HG03066 (cell line): ENCODE data around the gene CMYA5.

Source experiments
- ATAC-seq: cut with Tn5 transposase; IDR thresholded peaks from one replicate; pipeline ENCODE4 v1.9.1; 2021; ENCODE audit warnings: low read depth; ENCODE audit not compliant: unreplicated experiment

The CMYA5 gene

DNA sequence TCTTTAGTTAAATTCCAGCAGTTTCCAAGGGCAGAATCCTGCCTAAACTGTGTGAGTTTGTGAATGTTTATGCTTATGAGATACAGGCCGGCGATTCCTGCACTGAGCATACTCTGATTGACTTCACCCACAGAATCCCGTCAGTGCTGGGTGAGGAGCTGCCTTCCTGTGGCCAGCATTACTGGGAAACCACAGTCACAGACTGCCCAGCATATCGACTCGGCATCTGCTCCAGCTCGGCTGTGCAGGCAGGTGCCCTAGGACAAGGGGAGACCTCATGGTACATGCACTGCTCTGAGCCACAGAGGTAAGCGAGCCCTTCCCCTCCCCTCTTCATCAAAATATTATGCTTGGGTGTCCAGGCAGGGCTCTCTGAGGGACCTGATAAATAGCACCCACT lies 103.7 kb downstream of the CMYA5 start:
- ATAC-seq, result no peak

DNA sequence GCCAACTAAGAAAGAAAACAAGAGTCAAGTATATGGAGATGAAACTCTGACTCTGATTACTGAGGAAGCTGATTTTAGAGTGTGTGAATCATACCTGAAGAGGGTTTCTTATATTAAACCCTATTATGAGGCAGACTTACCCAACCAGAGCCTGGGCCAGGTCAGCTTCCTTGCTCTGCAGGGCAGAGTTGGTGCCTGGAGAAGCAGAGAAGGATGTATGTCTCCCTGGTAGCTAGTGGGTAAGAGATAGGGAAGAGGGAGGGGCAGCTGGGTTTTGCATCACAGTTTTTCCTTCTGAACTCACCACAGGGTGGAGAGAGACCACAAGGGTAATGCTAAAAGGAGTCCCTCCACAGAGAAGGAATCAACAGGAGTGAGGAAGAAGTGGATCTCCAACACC lies 104.1 kb downstream of the CMYA5 start:
- no peak for ATAC-seq

DNA sequence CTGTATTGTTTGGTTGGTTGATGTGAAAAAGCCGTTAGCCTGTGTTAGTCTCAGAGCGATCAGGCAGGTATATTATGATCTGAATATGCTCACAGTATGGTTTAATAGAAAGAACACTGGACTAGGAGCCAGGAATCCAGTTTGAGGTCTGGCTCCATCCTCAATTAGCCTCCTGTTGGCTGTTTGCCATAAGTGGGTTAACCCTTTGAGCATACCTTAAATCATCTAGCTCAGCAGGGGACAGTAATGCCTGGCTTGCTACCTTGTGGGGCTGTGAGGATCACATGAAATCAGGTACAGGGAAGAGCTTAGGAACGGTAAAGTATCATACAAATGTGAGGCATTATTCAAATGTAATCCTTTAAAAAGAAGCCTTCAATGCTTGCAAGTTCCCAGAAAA lies 104.7 kb downstream of the CMYA5 start:
- ATAC-seq, result no peak

DNA sequence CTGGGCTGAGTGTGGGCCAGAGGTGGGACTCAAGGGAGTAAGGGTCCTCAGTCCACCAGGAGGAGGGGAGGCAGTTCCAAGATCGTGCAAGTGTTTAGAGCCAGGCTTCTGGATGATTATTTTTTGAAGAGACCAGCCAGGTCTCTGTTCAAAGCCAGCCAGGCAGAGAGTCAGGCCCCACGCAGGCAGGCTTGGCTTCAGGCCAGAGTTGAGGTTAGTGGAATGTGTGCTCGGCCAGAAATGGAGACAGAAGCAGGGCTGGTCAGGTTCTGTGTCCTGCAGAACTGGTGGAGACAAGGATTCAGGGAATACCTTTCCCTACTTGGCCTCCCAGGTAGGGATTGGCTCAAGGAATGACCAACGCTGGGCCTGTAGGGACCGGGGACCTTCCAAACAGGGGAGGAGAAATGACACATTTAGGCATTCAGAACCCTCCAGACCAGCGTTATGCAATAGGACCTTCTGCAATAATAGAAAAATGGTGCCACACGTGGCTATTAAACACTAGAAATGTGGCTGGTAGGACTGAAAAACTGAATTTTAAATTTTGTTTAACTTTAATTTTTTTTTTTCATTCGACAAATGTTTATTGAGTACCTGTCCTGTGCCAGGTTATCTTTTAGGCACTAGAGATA lies 106.2 kb downstream of the CMYA5 start:
- ATAC-seq, result no peak

DNA sequence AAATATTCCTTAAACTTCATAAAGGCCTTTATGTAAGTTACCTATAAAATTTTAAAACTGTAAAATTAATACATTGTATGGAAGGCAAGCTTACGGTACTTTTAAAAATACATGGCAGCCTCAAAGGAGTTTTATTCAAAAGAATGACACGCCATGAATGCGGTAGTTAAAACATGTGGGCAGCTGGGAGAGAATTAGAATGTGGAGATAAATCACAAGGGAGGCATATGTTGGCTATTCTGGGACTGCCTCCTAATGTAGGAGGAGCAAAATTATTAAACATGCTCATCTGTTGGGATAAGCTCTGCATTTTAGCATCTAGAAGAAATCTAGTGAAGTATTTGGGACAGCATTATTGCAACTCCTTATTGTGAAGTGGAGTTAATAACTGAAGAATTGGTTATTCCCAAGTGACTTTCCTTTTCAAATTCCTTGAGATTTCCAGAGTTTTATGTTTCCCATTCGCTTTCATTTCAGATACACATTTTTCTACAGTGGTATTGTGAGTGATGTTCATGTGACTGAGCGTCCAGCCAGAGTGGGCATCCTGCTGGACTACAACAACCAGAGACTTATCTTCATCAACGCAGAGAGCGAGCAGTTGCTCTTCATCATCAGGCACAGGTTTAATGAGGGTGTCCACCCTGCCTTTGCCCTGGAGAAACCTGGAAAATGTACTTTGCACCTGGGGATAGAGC lies 109.4 kb downstream of the CMYA5 start:
- no peak for ATAC-seq

DNA sequence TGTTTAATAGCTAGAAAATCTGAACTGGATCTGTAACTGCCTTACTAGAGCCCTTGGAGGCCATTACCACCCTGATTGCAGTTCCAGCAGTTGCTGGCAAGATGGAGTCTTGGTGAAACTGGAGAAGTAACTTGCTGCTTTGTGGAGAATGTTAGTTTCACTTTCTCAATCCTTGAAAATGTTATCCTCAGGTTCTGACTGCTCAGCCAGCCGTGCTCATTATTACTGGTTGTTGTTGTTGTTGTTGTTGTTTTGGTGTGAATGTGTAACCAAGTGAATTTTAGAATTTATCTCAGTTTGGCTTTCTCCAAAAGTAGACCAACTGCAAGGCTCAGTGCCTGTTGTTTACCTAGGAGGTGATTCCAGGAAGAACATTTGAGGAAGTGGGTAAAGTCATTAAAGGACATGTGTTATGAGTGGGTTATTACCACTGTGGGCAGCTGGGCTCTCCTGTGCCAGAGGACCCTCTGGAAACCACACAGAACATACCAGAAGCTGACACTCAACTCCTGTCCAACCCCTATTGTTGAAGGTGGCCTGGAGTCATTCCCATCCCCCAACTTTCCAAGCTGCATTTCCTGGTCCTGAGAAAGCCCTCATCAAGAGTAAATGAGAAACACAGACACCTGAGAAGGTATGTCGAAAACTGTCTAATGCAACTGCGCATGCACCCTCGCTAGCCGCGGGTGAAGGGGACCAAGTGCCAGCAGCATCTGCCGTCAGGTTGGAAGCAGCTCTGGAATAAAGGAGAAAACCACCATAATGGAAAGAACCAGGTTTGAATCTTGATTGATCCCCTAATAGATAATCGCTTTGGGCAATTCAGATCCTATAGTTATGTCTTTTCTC lies 111.6 kb downstream of the CMYA5 start:
- no peak for ATAC-seq

DNA sequence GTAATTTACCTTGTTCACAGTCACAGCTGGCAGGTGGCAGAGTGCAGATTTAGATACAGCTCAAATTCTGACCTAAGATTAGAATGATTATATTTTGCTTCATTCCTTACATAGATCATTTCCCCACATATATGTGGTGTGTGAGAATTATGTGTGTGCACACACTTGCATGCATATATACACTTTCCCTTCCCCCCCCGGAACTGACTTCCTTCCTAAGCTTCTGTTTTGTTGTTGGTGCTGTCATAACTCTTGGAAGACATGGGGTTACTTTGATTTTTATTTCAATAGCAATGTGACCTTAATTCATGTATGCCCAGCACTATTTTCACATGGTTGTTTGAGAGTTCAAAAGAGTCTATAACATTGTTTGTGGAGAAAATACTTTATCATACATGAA lies 112.8 kb downstream of the CMYA5 start:
- ATAC-seq, result no peak

DNA sequence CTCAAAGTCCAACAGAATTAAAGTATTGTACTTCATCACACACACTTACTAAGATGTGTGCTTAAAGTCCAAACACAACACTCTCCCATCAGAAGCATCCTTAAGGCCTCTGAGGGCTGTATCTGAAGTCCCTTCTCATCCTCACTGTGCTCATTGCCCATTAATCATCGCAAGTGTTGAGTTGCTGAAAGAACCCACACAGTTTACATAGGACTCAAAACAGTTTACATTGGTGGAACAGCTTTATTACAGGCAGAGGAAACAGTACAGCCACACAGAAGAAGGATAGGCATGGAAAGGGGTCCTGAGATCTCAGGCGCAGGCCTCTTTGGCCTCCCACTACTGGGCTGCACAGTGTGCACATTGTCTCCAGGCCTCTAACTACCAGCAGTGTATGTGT lies 113.4 kb downstream of the CMYA5 start:
- ATAC-seq, result no peak

DNA sequence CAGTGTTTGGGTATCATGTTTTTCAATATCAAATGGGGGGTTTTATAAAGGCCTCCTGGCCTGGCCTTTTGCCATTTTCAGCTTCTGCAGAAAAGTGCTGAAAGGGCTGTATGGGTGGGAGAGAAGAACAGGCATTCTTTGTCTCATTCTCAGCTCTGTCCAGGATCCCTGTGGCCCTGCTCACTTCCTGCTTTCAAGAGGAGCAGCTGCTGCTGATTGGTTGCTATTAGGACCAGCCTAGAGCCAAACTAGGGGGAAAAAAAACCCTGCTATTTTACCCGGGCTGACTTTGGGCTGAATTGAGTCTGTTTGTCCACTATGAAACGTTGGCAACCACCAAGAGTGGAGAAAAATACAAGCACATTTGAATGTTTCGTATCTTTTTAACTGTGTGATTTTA lies 117.1 kb downstream of the CMYA5 start:
- ATAC-seq, result no peak

DNA sequence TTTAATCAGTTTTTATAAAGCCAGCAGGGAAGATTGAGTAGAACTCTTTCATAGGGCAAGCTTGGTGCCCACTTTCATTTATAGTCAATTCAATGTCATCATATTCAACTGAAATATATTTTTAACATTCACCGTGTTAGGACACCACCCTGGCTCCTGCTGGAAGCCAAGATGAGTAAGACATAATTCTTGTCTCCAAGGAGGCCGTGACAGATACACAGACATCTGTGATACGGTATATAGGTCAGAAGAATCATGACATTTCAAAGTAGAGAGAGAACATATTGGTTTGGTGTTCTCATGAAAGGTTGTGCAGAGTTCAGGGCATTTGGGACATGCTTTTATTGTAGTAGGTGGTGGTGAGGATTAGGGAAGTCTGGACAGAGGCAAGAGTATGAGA lies 120.1 kb downstream of the CMYA5 start:
- ATAC-seq, result no peak

DNA sequence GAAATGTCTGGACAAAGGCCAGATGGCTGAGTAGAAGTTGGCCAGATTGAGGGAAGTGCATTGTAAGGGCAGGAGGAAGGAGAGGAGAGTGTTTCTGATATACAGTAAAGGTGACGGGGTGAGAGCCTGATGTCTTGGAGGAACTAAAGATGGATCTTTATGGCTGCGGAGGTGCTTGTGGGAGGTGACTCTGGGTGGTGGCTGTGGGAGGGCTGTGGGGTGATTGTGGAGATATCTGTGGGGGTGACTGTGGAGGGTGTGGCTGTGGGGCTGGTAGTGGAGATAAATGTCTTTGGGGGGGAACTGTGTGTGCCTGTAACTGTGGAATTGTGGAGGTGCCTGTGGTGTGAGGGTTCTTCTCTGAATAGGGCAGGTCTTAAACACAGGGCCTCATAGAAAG lies 121.4 kb downstream of the CMYA5 start:
- no peak for ATAC-seq

DNA sequence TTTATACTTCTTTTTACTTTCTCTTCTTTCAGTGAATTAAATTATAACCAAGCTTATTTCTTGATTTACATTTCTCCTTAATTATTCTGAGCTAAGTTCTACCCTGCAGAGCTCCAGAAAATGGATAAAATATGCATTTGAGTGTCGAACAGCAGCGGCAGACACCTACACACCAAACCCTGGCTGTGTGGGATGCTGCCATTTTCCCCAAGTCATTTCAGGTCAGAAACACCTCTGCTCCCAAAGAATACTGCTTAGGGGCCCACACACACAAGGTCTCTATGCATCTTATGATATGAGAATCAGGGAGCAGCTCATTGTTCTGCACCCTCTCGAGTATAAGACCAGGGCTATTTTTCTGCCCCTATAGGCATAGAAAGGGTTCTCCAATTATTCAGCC lies 122.3 kb downstream of the CMYA5 start:
- no peak for ATAC-seq

DNA sequence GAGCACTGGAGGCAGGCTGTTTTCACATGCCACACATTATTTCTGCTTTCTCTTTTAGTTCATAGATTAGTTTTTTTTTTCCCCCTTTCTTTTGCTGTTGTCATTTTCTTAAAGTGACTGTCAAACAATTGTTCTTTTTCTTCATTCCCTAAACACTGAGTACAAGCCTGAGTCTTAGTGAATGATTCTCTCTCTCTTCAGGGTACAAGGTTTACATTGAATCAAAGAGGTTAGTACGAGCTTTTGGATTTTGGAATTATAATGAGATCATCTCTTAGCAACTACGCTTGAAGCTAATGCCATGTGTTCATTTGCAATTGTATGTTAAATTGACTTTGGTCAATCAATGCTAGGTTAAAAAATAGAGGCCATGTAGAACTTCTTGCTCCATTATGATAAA lies 125.1 kb downstream of the CMYA5 start:
- ATAC-seq, result no peak

DNA sequence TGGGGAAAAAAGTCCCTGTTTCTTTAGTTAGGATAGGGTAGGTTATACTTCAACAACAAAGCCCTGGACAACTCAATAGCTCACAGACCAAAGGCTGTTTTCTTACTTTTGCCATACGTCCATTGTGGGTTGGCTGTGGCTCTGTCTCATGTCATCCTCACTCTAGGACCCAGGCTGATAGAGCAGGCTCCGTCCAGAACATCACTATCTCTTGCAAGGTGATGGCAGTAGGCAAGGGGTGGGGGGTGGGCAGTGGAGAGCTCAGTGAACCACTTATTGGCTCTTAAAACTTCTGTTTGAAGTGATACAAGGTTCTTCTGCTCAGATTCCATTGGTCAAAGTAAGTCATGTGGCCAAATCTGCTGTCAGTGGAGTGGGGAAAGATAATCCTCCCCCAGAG lies 126.4 kb downstream of the CMYA5 start:
- ATAC-seq, result no peak

DNA sequence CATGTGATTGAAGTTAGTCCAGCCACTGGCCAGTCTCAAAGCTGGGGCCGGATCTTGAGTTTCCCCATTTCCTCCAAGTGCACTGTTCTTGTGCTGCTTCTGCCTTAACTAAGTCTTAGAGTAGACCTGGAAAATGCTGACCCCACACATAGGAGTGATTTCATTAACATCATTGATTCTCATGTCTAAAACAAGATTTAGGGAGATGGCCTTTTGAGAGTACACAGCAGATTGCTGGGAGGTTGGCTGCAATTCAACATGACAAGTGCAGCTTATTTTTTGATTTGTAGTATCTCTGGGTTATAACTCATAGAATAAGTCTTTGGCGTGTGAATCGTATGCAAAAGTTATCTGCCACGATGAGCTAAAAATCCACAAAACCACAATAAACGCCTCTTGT lies 131.0 kb downstream of the CMYA5 start:
- no peak for ATAC-seq

DNA sequence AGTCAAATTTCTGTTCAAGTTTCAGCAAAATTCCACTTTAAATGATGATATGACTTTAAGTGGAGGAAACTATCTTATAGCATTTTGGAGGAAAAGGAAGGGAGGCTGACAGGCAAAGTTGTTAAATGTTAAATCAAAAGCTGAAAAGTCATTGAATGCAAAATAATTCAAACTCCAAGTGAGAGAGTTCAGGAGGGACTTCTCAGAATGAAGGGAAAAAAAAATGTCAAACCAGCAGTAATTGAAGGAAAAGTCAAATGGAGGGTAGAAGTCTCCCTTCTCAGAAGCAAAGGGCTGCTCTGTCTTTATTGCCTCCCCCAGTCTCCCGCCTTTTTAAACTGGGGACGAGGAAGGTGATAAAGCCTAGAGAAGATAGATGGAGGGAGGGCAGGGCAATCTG lies 134.8 kb downstream of the CMYA5 start:
- no peak for ATAC-seq

DNA sequence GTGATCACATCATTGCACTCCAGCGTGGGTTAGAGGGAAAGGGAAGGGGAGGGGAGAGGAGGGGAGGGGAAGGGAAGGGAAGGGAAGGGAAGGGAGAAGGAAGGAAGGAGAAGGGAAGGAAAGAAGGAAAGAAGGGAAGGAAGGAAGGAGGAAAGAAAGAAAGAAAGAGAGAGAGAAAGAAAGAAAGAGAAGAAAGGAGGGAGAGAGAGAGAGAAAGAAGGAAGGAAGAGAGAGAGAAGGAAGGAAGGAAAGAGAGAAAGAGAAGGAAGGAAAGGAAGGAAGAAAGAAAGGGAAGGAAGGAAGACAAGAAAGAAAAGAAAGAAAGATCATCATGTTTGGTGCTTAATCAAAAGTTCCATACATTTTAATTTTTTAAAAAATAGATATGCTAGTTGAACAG lies 136.2 kb downstream of the CMYA5 start:
- ATAC-seq, result no peak

DNA sequence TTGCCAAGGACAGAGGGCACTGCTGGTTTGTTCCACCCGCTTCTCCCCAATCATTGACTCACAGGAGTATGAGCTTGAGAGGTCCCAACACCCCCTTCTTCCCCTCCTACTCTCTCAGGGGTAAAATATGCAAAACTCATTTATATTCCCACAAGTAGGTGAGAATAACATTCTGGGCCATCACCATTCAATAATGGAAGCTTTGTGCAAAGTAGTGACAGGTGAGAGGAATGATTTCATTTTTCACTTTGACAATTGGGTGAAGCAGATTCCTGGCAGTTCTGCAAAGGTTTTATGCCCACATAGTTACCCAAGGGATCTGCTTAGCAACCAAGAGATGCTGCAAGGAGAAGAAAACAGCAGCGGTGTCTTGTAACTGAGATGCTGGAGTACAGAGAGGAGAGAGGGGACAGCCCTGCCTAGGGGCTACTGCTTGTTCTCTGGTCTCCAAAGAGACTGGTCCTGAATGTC lies 137.6 kb downstream of the CMYA5 start:
- ATAC-seq, result no peak

DNA sequence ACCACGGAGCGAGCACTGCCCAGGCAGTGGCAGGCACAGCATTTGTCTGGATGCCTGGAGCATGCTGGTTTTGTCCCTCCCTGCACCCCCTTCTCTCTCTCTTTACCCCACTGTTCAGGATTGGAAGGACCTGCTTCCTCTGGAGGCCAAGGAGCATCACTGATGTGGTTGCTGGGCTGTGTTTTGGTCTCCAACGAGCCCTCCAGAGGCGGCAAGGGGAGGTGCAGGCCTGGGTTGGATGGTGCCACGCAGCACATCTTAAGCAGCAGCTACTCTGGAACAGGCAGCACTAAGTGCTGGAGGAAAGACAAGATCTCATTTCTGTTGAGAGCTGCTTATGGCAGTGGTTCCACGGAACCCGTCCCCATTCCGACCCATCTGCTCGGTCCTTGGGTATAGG lies 139.6 kb downstream of the CMYA5 start:
- no peak for ATAC-seq

DNA sequence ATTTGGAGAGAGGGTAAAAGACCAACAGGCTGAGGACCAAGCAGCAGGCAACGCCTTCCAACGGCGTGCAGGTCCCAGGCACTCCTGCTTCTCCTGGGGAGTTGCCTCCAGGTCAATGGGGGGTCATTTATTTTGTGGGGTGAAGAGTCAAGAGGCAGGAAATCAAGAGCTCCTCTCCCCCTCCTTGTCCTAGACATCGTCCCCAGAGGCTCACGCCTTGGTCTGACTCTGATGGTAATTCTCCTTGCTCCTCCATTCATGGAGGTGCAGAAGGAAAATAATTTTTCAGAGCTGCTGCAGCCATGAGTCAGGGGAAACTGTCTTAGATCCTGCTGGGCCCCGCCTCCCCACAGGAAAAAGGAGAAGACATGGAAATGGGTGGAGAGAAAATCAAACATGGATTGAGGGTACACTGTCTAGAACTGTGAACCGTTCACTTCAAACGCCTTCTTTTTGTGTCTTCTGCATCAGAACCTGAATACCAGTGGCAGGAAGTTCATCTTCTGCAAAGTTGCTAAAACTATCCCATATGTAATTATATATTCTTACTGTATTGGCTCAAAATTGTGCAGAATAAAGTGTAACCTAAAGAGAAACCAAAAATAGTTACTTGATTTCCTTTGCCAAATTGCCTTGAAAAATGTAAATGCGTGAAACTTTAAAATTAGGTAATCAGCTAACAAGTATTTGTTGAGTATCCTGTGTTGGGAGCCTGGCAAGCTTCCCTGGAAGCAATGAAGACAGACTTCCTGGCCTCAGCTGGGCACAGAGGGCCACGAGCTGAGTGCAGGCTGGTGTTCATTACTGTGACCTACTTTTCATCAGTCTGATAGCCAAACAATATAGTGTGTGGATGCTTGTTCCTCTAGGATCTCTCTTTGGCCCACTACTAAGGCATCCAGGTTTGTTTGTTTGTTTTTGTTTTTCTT lies 142.0 kb downstream of the CMYA5 start:
- ATAC-seq, result no peak

DNA sequence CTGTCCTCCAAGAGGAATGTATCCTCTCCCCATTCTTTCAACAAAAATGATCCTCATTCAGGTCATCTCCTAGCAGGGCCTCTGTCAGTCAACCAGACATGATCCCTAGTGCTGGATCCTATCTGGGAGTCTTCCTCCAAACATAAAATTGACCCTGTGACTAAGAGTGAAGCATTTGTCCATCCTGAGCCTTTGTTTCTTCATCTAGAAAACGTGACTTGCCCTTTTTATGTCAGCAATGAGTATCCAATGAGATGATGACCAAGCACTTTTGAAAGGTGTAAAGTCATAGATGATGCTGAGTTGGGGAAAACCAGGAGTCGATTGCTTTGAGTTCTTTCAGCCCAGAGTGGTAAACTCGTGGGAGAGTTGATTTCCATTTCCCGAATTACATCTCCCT lies 143.3 kb downstream of the CMYA5 start:
- ATAC-seq, result no peak
